ENCODE measurements around the gene TMEM121.
"Not testable (repeated sequence)": the region's sequence is repeated elsewhere in the genome, so short reads cannot be mapped to it uniquely, and the experiment has no call there.

The TMEM121 gene

GRCh38 chr14:105568859-105569766 lies 42.7 kb downstream of the TMEM121 start:
- DNase-seq = no peak
- no peak for TF ChIP-seq CTCF (IDR thresholded peaks at IDR 0.05; ENCODE audit: low read depth, low read length)
- H3K4me1 ChIP-seq = no peaks in the 10 kb centered on the region
- H3K4me3 ChIP-seq (ENCODE audit: low read depth, low read length) = no peak overlapping the region
- no peaks in the 10 kb centered on the region for H3K36me3 ChIP-seq
- peaks cover 8% of the 10 kb centered on the region for H3K9me3 ChIP-seq
- no peaks in the 10 kb centered on the region for H3K27me3 ChIP-seq

- no peak for TF ChIP-seq CTCF (IDR thresholded peaks at IDR 0.05; ENCODE audit: low read depth, low read length)
- DNase-seq = no peak
- peaks cover 8% of the 10 kb centered on the region for H3K9me3 ChIP-seq
- no peak overlapping the region for H3K4me3 ChIP-seq (ENCODE audit: low read depth, low read length)
- no peaks in the 10 kb centered on the region for H3K36me3 ChIP-seq
- H3K4me1 ChIP-seq = no peaks in the 10 kb centered on the region
- H3K27me3 ChIP-seq = no peaks in the 10 kb centered on the region
Measured at GRCh38 chr14:105570482-105570881, 44.1 kb downstream of the TMEM121 start.

GRCh38 chr14:105571181-105571951 lies 45.0 kb downstream of the TMEM121 start:
- H3K27me3 ChIP-seq; DNase-seq; H3K36me3 ChIP-seq; H3K4me3 ChIP-seq (ENCODE audit: low read depth, low read length); H3K4me1 ChIP-seq; H3K9me3 ChIP-seq: not testable (repeated sequence)

GRCh38 chr14:105572063-105572462 lies 45.7 kb downstream of the TMEM121 start:
- not testable (repeated sequence) for H3K4me3 ChIP-seq (ENCODE audit: low read depth, low read length); DNase-seq; H3K36me3 ChIP-seq; H3K4me1 ChIP-seq; H3K9me3 ChIP-seq; H3K27me3 ChIP-seq

- not testable (repeated sequence) for H3K9me3 ChIP-seq; H3K36me3 ChIP-seq; H3K4me1 ChIP-seq; H3K4me3 ChIP-seq (ENCODE audit: low read depth, low read length); DNase-seq; H3K27me3 ChIP-seq
Measured at GRCh38 chr14:105573841-105574240, 47.5 kb downstream of the TMEM121 start.

- not testable (repeated sequence) for H3K9me3 ChIP-seq; H3K4me3 ChIP-seq (ENCODE audit: low read depth, low read length); H3K4me1 ChIP-seq; H3K27me3 ChIP-seq; H3K36me3 ChIP-seq; DNase-seq
Measured at GRCh38 chr14:105574411-105574810, 48.0 kb downstream of the TMEM121 start.

- H3K4me3 ChIP-seq (ENCODE audit: low read depth, low read length); H3K4me1 ChIP-seq; H3K27me3 ChIP-seq; H3K9me3 ChIP-seq; DNase-seq; H3K36me3 ChIP-seq: not testable (repeated sequence)
Measured at GRCh38 chr14:105575016-105575700, 48.8 kb downstream of the TMEM121 start.

- TF ChIP-seq CTCF (IDR thresholded peaks at IDR 0.05; ENCODE audit: low read depth, low read length) = no peak
- H3K9me3 ChIP-seq = no peaks in the 10 kb centered on the region
- H3K36me3 ChIP-seq = no peaks in the 10 kb centered on the region
- H3K27me3 ChIP-seq = no peaks in the 10 kb centered on the region
- H3K4me3 ChIP-seq (ENCODE audit: low read depth, low read length) = no peak overlapping the region
- no peaks in the 10 kb centered on the region for H3K4me1 ChIP-seq
- DNase-seq = no peak
Measured at GRCh38 chr14:105576525-105577088, 50.2 kb downstream of the TMEM121 start.
